HepG2 (cell line): ENCODE data around the gene PRKN. TPM values are rescaled to one million over a fixed set of nuclear protein-coding genes. Genes with fewer than 3 reads are reported as not detected.

Source experiments
- EP300 ChIP-seq, 3 experiments: sonication (generic) in 1 of 3; formaldehyde crosslinking in 1 of 3; IDR thresholded peaks; 2 replicates each; pipeline versions ENCODE4 v1.5.1 to v1.6.1; 2011 to 2020; ENCODE audit warnings: low read depth in 2 of 3, low read length in 2 of 3, borderline replicate concordance in 1 of 3, improper control_type of control experiment in 1 of 3, mild to moderate bottlenecking in 1 of 3, missing genetic modification reagents in 1 of 3, moderate library complexity in 1 of 3
- HNF1B ChIP-seq: sonication (generic); formaldehyde crosslinking; IDR thresholded peaks from 2 replicates; pipeline ENCODE4 v1.5.1; 2020; ENCODE audit warnings: mild to moderate bottlenecking, moderate library complexity, missing genetic modification reagents
- KDM4B ChIP-seq: sonication (generic); formaldehyde crosslinking; IDR thresholded peaks from 2 replicates; pipeline ENCODE4 v1.4.0; 2020; ENCODE audit warnings: missing genetic modification reagents
- MAZ ChIP-seq, 2 experiments: sonication (generic) in 1 of 2; formaldehyde crosslinking in 1 of 2; IDR thresholded peaks; 2 replicates each; pipeline versions ENCODE4 v1.5.0 to v1.6.1; 2012 to 2020; ENCODE audit warnings: low read depth in 2 of 2, mild to moderate bottlenecking in 2 of 2, borderline replicate concordance in 1 of 2, improper control_type of control experiment in 1 of 2, low read length in 1 of 2, missing genetic modification reagents in 1 of 2, moderate library complexity in 1 of 2
- MED1 ChIP-seq: sonication (generic); formaldehyde crosslinking; IDR thresholded peaks from 2 replicates; pipeline ENCODE4 v1.4.0; 2020; ENCODE audit warnings: missing genetic modification reagents
- NCOA1 ChIP-seq: sonication (generic); formaldehyde crosslinking; IDR thresholded peaks from 2 replicates; pipeline ENCODE4 v1.9.0; 2021; ENCODE audit warnings: missing genetic modification reagents
- RCOR2 ChIP-seq: IDR thresholded peaks from 2 replicates; pipeline ENCODE4 v1.6.1; 2016; ENCODE audit warnings: missing biosample characterization, missing genetic modification reagents
- SIX4 ChIP-seq: sonication (generic); formaldehyde crosslinking; IDR thresholded peaks from 2 replicates; pipeline ENCODE4 v1.4.0; 2020; ENCODE audit warnings: missing genetic modification reagents
- SP5 ChIP-seq: IDR thresholded peaks from 2 replicates; pipeline ENCODE4 v1.6.1; 2016; ENCODE audit warnings: low read depth, borderline replicate concordance
- YEATS2 ChIP-seq: sonication (generic); formaldehyde crosslinking; IDR thresholded peaks from 2 replicates; pipeline ENCODE4 v1.4.0; 2020; ENCODE audit warnings: missing genetic modification reagents, borderline replicate concordance
- ZNF232 ChIP-seq: sonication (generic); formaldehyde crosslinking; IDR thresholded peaks from 2 replicates; pipeline ENCODE4 v1.4.0; 2020; ENCODE audit warnings: missing genetic modification reagents, borderline replicate concordance
- ZNF264 ChIP-seq: sonication (generic); formaldehyde crosslinking; IDR thresholded peaks from 2 replicates; pipeline ENCODE4 v1.4.0; 2020; ENCODE audit warnings: missing genetic modification reagents
- ZNF441 ChIP-seq: sonication (generic); formaldehyde crosslinking; IDR thresholded peaks from 2 replicates; pipeline ENCODE4 v1.7.0; 2021; ENCODE audit warnings: missing genetic modification reagents, borderline replicate concordance
- ZNF468 ChIP-seq: sonication (generic); formaldehyde crosslinking; IDR thresholded peaks from 2 replicates; pipeline ENCODE4 v1.8.0; 2022; ENCODE audit warnings: mild to moderate bottlenecking, moderate library complexity, missing genetic modification reagents
- ZNF768 ChIP-seq: sonication (generic); formaldehyde crosslinking; IDR thresholded peaks from 2 replicates; pipeline ENCODE4 v1.4.0; 2020; ENCODE audit warnings: missing genetic modification reagents
- polyA plus RNA-seq, 8 experiments: library from polyadenylated mRNA; depleted of rRNA in 3 of 8; stranded (reverse) in 7 of 8; unstranded in 1 of 8; fragments of >200 nt; fragmentation: Illumina TruSeq in 4 of 8; extraction: Trizol in 4 of 8; gene quantifications; 2 replicates each; pipeline versions ENCODE4 v1.2.1 to v1.2.3, GENCODE V29; 2011 to 2016; ENCODE audit warnings: low read depth in 4 of 8, missing spikeins in 1 of 8, mixed read lengths in 1 of 8; ENCODE audit not compliant: insufficient read depth in 1 of 8
- total RNA-seq, 5 experiments: library from RNA; depleted of rRNA; stranded (reverse); fragments of >200 nt; fragmentation: Illumina TruSeq; extraction: Trizol; gene quantifications; 2 replicates each; pipeline ENCODE4 v1.2.3, GENCODE V29; 2016; ENCODE audit warnings: low read depth in 1 of 5
- TF ChIP-seq, protein P1 (sequence below): sonication (generic); formaldehyde crosslinking; IDR thresholded peaks from 2 replicates; pipeline ENCODE4 v1.8.0; 2022; ENCODE audit warnings: mild to moderate bottlenecking, missing genetic modification reagents, moderate library complexity
- TF ChIP-seq, protein P2 (sequence below): sonication (generic); formaldehyde crosslinking; IDR thresholded peaks from 2 replicates; pipeline ENCODE4 v1.9.0; 2022; ENCODE audit warnings: missing genetic modification reagents, mild to moderate bottlenecking, borderline replicate concordance
- TF ChIP-seq, protein P3 (sequence below): IDR thresholded peaks from 2 replicates; pipeline ENCODE4 v1.6.1; 2016; ENCODE audit warnings: low read depth
- TF ChIP-seq, protein P4 (sequence below): sonication (generic); formaldehyde crosslinking; IDR thresholded peaks from 2 replicates; pipeline ENCODE4 v1.4.0; 2020; ENCODE audit warnings: missing genetic modification reagents; ENCODE audit errors: not compliant biosample characterization

Gene PRKN
- total and polyA plus RNA-seq, 2 of the 13 experiments (the other 11 are each of a cell fraction or from before 2014, with no cell fraction given) = 0.31 to 0.44 TPM

- peak; percentile 68; the same call in 1 of the 2 replicates for TF ChIP-seq HNF1B (CRISPR knock-in tag)
- TF ChIP-seq EP300 (IDR thresholded peaks at IDR 0.05; ENCODE audit: low read depth in 2 of 2, low read length in 2 of 2) = peak in 1 of 2 experiments; percentile 78; a peak in 3 of 4 replicates
- TF ChIP-seq EP300 (CRISPR knock-in tag; IDR thresholded peaks at IDR 0.05; ENCODE audit: borderline replicate concordance) = no peak
- TF ChIP-seq ZNF232 (CRISPR knock-in tag) = peak; percentile 29; the same call in 1 of the 2 replicates
- TF ChIP-seq, protein P1, sequence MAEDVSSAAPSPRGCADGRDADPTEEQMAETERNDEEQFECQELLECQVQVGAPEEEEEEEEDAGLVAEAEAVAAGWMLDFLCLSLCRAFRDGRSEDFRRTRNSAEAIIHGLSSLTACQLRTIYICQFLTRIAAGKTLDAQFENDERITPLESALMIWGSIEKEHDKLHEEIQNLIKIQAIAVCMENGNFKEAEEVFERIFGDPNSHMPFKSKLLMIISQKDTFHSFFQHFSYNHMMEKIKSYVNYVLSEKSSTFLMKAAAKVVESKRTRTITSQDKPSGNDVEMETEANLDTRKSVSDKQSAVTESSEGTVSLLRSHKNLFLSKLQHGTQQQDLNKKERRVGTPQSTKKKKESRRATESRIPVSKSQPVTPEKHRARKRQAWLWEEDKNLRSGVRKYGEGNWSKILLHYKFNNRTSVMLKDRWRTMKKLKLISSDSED (CRISPR knock-in tag) = no peak
- TF ChIP-seq, protein P2, sequence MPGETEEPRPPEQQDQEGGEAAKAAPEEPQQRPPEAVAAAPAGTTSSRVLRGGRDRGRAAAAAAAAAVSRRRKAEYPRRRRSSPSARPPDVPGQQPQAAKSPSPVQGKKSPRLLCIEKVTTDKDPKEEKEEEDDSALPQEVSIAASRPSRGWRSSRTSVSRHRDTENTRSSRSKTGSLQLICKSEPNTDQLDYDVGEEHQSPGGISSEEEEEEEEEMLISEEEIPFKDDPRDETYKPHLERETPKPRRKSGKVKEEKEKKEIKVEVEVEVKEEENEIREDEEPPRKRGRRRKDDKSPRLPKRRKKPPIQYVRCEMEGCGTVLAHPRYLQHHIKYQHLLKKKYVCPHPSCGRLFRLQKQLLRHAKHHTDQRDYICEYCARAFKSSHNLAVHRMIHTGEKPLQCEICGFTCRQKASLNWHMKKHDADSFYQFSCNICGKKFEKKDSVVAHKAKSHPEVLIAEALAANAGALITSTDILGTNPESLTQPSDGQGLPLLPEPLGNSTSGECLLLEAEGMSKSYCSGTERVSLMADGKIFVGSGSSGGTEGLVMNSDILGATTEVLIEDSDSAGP = peak; percentile 75
- no peak for TF ChIP-seq RCOR2 (CRISPR knock-in tag)
- no peak for TF ChIP-seq ZNF468 (CRISPR knock-in tag)
- TF ChIP-seq ZNF441 = no peak
- TF ChIP-seq, protein P3, sequence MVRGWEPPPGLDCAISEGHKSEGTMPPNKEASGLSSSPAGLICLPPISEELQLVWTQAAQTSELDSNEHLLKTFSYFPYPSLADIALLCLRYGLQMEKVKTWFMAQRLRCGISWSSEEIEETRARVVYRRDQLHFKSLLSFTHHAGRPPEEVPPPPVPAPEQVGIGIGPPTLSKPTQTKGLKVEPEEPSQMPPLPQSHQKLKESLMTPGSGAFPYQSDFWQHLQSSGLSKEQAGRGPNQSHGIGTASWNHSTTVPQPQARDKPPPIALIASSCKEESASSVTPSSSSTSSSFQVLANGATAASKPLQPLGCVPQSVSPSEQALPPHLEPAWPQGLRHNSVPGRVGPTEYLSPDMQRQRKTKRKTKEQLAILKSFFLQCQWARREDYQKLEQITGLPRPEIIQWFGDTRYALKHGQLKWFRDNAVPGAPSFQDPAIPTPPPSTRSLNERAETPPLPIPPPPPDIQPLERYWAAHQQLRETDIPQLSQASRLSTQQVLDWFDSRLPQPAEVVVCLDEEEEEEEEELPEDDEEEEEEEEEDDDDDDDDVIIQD = no peak
- 0 out of 2 replicates have a peak, but pooled peaks have one; percentile 51 for TF ChIP-seq SIX4 (CRISPR knock-in tag)
- TF ChIP-seq MAZ (IDR thresholded peaks at IDR 0.05; ENCODE audit: borderline replicate concordance, low read depth, low read length) = peak; percentile 20; the same call in 1 of the 2 replicates
- TF ChIP-seq MAZ (CRISPR knock-in tag; IDR thresholded peaks at IDR 0.05; ENCODE audit: low read depth) = no peak
- TF ChIP-seq NCOA1 = 0 out of 2 replicates have a peak, but pooled peaks have one; percentile 46
- no peak for TF ChIP-seq YEATS2
- TF ChIP-seq, protein P4, sequence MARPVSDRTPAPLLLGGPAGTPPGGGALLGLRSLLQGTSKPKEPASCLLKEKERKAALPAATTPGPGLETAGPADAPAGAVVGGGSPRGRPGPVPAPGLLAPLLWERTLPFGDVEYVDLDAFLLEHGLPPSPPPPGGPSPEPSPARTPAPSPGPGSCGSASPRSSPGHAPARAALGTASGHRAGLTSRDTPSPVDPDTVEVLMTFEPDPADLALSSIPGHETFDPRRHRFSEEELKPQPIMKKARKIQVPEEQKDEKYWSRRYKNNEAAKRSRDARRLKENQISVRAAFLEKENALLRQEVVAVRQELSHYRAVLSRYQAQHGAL (CRISPR knock-in tag) = no peak
- peak; percentile 32; the same call in 1 of the 2 replicates for TF ChIP-seq ZNF768 (CRISPR knock-in tag)
- TF ChIP-seq SP5 (CRISPR knock-in tag) = peak; percentile 40; the same call in 1 of the 2 replicates
- TF ChIP-seq KDM4B = no peak
- TF ChIP-seq MED1 (CRISPR knock-in tag) = peak; percentile 45; the same call in 1 of the 2 replicates
- TF ChIP-seq ZNF264 (CRISPR knock-in tag) = 0 out of 2 replicates have a peak, but pooled peaks have one; percentile 15
Measured at GRCh38 chr6:161838306-161839035, 889.1 kb downstream of the PRKN start (continued).
